Middle frontal gyrus (tissue), 1 donor: ENCODE data around the gene PTPRM.
"Not testable (repeated sequence)": the region's sequence is repeated elsewhere in the genome, so short reads cannot be mapped to it uniquely, and the experiment has no call there.

ENCODE experiments used
- DNase-seq: peaks from one replicate; pipeline ENCODE4 v3.0.0-alpha.2; 2015; ENCODE audit warnings: low spot score; ENCODE audit errors: extremely low spot score

Gene PTPRM

GRCh38 chr18:8045160-8045883 lies 478.2 kb downstream of the PTPRM start:
- DNase-seq: no peak

- DNase-seq: no peak
Measured at GRCh38 chr18:8045884-8046281, 478.8 kb downstream of the PTPRM start.

GRCh38 chr18:8046441-8046840 lies 479.3 kb downstream of the PTPRM start:
- DNase-seq: no peak

- DNase-seq: no peak
Measured at GRCh38 chr18:8049147-8049546, 482.0 kb downstream of the PTPRM start.

GRCh38 chr18:8050616-8051329 lies 483.7 kb downstream of the PTPRM start:
- no peak for DNase-seq

- DNase-seq: no peak
Measured at GRCh38 chr18:8051453-8051852, 484.3 kb downstream of the PTPRM start.

GRCh38 chr18:8052237-8052701 lies 485.2 kb downstream of the PTPRM start:
- no peak for DNase-seq

- no peak for DNase-seq
Measured at GRCh38 chr18:8056723-8057122, 489.6 kb downstream of the PTPRM start.

- DNase-seq: not testable (repeated sequence)
Measured at GRCh38 chr18:8063152-8063551, 496.0 kb downstream of the PTPRM start.

- DNase-seq: no peak
Measured at GRCh38 chr18:8063733-8064132, 496.6 kb downstream of the PTPRM start.

GRCh38 chr18:8065284-8065683 lies 498.2 kb downstream of the PTPRM start:
- no peak for DNase-seq

GRCh38 chr18:8065773-8066172 lies 498.7 kb downstream of the PTPRM start:
- DNase-seq: no peak

GRCh38 chr18:8069708-8070107 lies 502.6 kb downstream of the PTPRM start:
- DNase-seq: no peak

- no peak for DNase-seq
Measured at GRCh38 chr18:8073167-8073566, 506.1 kb downstream of the PTPRM start.

GRCh38 chr18:8080092-8080491 lies 513.0 kb downstream of the PTPRM start:
- no peak for DNase-seq

GRCh38 chr18:8081267-8081666 lies 514.2 kb downstream of the PTPRM start:
- no peak for DNase-seq

- DNase-seq: no peak
Measured at GRCh38 chr18:8081872-8082553, 514.9 kb downstream of the PTPRM start.

- DNase-seq: no peak
Measured at GRCh38 chr18:8084160-8084559, 517.0 kb downstream of the PTPRM start.

- DNase-seq: no peak
Measured at GRCh38 chr18:8088626-8089025, 521.5 kb downstream of the PTPRM start.

- DNase-seq: no peak
Measured at GRCh38 chr18:8091035-8091434, 523.9 kb downstream of the PTPRM start.

- DNase-seq: no peak
Measured at GRCh38 chr18:8095947-8096570, 528.9 kb downstream of the PTPRM start.

- DNase-seq: no peak
Measured at GRCh38 chr18:8097399-8097798, 530.3 kb downstream of the PTPRM start.
